ENCODE results near the gene CRADD.
"Not testable (repeated sequence)": the region's sequence is repeated elsewhere in the genome, so short reads cannot be mapped to it uniquely, and the experiment has no call there.

CRADD gene

GRCh38 chr12:93677195-93678064 is at the start of gene CRADD:
Gene CRADD (plus strand): TSS chr12:93677375.
- DNase-seq: peak; percentile 93

- no peak for DNase-seq
Measured at GRCh38 chr12:93632383-93632782, 44.8 kb upstream of the CRADD start.

GRCh38 chr12:93634416-93634815 is 42.8 kb upstream of the CRADD start:
- DNase-seq: no peak

- no peak for DNase-seq
Measured at GRCh38 chr12:93636708-93637107, 40.5 kb upstream of the CRADD start.

GRCh38 chr12:93638095-93638494 is 39.1 kb upstream of the CRADD start:
- DNase-seq: no peak

GRCh38 chr12:93638954-93639353 is 38.2 kb upstream of the CRADD start:
- no peak for DNase-seq

GRCh38 chr12:93639406-93639805 is 37.8 kb upstream of the CRADD start:
- no peak for DNase-seq

- not testable (repeated sequence) for DNase-seq
Measured at GRCh38 chr12:93641380-93641779, 35.8 kb upstream of the CRADD start.

- DNase-seq: no peak
Measured at GRCh38 chr12:93642751-93643150, 34.4 kb upstream of the CRADD start.

GRCh38 chr12:93645702-93646101 is 31.5 kb upstream of the CRADD start:
- DNase-seq: no peak

GRCh38 chr12:93650626-93651025 is 26.5 kb upstream of the CRADD start:
- no peak for DNase-seq

GRCh38 chr12:93653079-93653478 is 24.1 kb upstream of the CRADD start:
- no peak for DNase-seq

GRCh38 chr12:93653712-93654111 is 23.5 kb upstream of the CRADD start:
- DNase-seq: no peak

- no peak for DNase-seq
Measured at GRCh38 chr12:93654421-93654820, 22.8 kb upstream of the CRADD start.

GRCh38 chr12:93657071-93657470 is 20.1 kb upstream of the CRADD start:
- no peak for DNase-seq

GRCh38 chr12:93661021-93661420 is 16.2 kb upstream of the CRADD start:
- no peak for DNase-seq

- DNase-seq: no peak
Measured at GRCh38 chr12:93663006-93663728, 14.0 kb upstream of the CRADD start.

- no peak for DNase-seq
Measured at GRCh38 chr12:93663729-93664084, 13.5 kb upstream of the CRADD start.

GRCh38 chr12:93664573-93665138 is 12.5 kb upstream of the CRADD start:
- DNase-seq: no peak

GRCh38 chr12:93667672-93668071 is 9.5 kb upstream of the CRADD start:
- DNase-seq: no peak

GRCh38 chr12:93668919-93669418 is 8.2 kb upstream of the CRADD start:
- DNase-seq: no peak

GRCh38 chr12:93669452-93669851 is 7.7 kb upstream of the CRADD start:
- DNase-seq: no peak

- DNase-seq: no peak
Measured at GRCh38 chr12:93670104-93670503, 7.1 kb upstream of the CRADD start.

GRCh38 chr12:93671044-93671443 is 6.1 kb upstream of the CRADD start:
- DNase-seq: no peak

Data from left hindlimb (tissue), 1 donor.